SK-N-SH (cell line): Measurements from ENCODE around the gene ALDH1L2. TPM values are rescaled to one million over a fixed set of nuclear protein-coding genes. Genes with fewer than 3 reads are reported as not detected.

Source experiments
- CTCF ChIA-PET: fragments of 300-600, 350-600 bp; formaldehyde crosslinking; extraction: SDS; loops from one replicate; lab custom pipeline; 2021; lab: Yijun Ruan, JAX
- POLR2A ChIA-PET: fragments of 350-600 bp; sonication (Branson Sonifier 250); formaldehyde crosslinking; extraction: SDS; loops from one replicate; lab custom pipeline; 2020; ENCODE audit warnings: antibody characterized with exemption, inconsistent platforms; lab: Yijun Ruan, JAX
- DNase-seq: peaks from one replicate; pipeline ENCODE4 v3.0.0; 2012
- H2AFZ ChIP-seq: fragments of 200-600 bp; sonication (generic); 2 replicates; pipeline ENCODE4 v1.8.1; 2016; ENCODE audit warnings: antibody characterized with exemption, mild to moderate bottlenecking, low read depth
- H3F3A ChIP-seq: fragments of 200-600 bp; sonication (generic); replicated peaks from 2 replicates; pipeline ENCODE3; 2016; ENCODE audit warnings: antibody characterized with exemption, mild to moderate bottlenecking; ENCODE audit not compliant: insufficient read depth
- H3K27ac ChIP-seq, 2 experiments: fragments of 200-500 bp in 1 of 2; fragments of 200-600 bp in 1 of 2; sonication (Bioruptor generic) in 1 of 2; sonication (generic), shearing (Covaris generic) in 1 of 2; 2 replicates each; pipeline versions ENCODE4 v1.5.1 to v1.6.1; 2014 to 2016; ENCODE audit warnings: low read depth in 2 of 2, inconsistent platforms in 1 of 2, low read length in 1 of 2, mild to moderate bottlenecking in 1 of 2, mixed read lengths in 1 of 2
- H3K27me3 ChIP-seq: fragments of 200-600 bp; sonication (generic), shearing (Covaris generic); 2 replicates; pipeline ENCODE4 v1.6.1; 2016; ENCODE audit warnings: mixed run types; ENCODE audit not compliant: insufficient read depth
- H3K36me3 ChIP-seq, 2 experiments: fragments of 200-500 bp in 1 of 2; fragments of 200-600 bp in 1 of 2; sonication (Bioruptor generic) in 1 of 2; sonication (generic) in 1 of 2; replicated peaks in 1 of 2; 2 replicates each; pipeline versions ENCODE3 to v1.5.1; 2014 to 2016; ENCODE audit warnings: low read length in 1 of 2, mild to moderate bottlenecking in 1 of 2; ENCODE audit not compliant: insufficient read depth in 2 of 2, control insufficient read depth in 1 of 2
- H3K4me1 ChIP-seq, 2 experiments: fragments of 200-500 bp in 1 of 2; fragments of 200-600 bp in 1 of 2; sonication (Bioruptor generic) in 1 of 2; sonication (generic), shearing (Covaris generic) in 1 of 2; 2 replicates each; pipeline versions ENCODE4 v1.5.1 to v1.6.1; 2014 to 2016; ENCODE audit warnings: low read depth in 1 of 2, low read length in 1 of 2, mixed run types in 1 of 2; ENCODE audit not compliant: insufficient read depth in 2 of 2, control insufficient read depth in 1 of 2
- H3K4me2 ChIP-seq: fragments of 200-600 bp; sonication (generic), shearing (Covaris generic); 2 replicates; pipeline ENCODE4 v1.6.1; 2017; ENCODE audit warnings: mixed run types
- H3K4me3 ChIP-seq, 2 experiments: fragments of 200-500 bp in 1 of 2; fragments of 200-600 bp in 1 of 2; sonication (Bioruptor generic) in 1 of 2; sonication (generic), shearing (Covaris generic) in 1 of 2; 2 replicates each; pipeline versions ENCODE4 v1.5.1 to v1.8.1; 2014 to 2016; ENCODE audit warnings: low read depth in 2 of 2, inconsistent platforms in 1 of 2, low read length in 1 of 2, mild to moderate bottlenecking in 1 of 2, mixed read lengths in 1 of 2, moderate library complexity in 1 of 2
- H3K79me2 ChIP-seq: fragments of 200-600 bp; sonication (generic); 2 replicates; pipeline ENCODE4 v1.8.1; 2017; ENCODE audit warnings: mild to moderate bottlenecking; ENCODE audit not compliant: insufficient read depth
- H3K9ac ChIP-seq: fragments of 200-600 bp; sonication (generic); 2 replicates; pipeline ENCODE4 v1.6.1; 2017; ENCODE audit warnings: mixed run types
- H3K9me2 ChIP-seq: fragments of 200-600 bp; sonication (generic); 2 replicates; pipeline ENCODE4 v1.6.1; 2017; ENCODE audit warnings: mixed run types
- H3K9me3 ChIP-seq: fragments of 200-600 bp; sonication (generic); 2 replicates; pipeline ENCODE4 v1.6.1; 2017; ENCODE audit warnings: mixed run types, mild to moderate bottlenecking, moderate library complexity
- H4K20me1 ChIP-seq: fragments of 200-600 bp; sonication (generic); 2 replicates; pipeline ENCODE4 v1.6.1; 2017; ENCODE audit warnings: mild to moderate bottlenecking, mixed run types; ENCODE audit not compliant: insufficient read depth
- ELF1 ChIP-seq: IDR thresholded peaks from 2 replicates; pipeline ENCODE4 v1.4.0; 2012
- FOSL2 ChIP-seq: IDR thresholded peaks from 2 replicates; pipeline ENCODE4 v1.4.0; 2012; ENCODE audit warnings: low read depth, mild to moderate bottlenecking, moderate library complexity, borderline replicate concordance
- FOXJ3 ChIP-seq: sonication (generic); formaldehyde crosslinking; IDR thresholded peaks from 2 replicates; pipeline ENCODE4 v1.5.1; 2020; ENCODE audit warnings: mild to moderate bottlenecking, missing genetic modification reagents
- GABPA ChIP-seq: IDR thresholded peaks from 2 replicates; pipeline ENCODE4 v1.4.0; 2012; ENCODE audit warnings: low read depth, mild to moderate bottlenecking
- GATA2 ChIP-seq: sonication (generic); formaldehyde crosslinking; IDR thresholded peaks from 2 replicates; pipeline ENCODE4 v1.5.0; 2020; ENCODE audit warnings: mild to moderate bottlenecking, missing genetic modification reagents
- MEF2A ChIP-seq: IDR thresholded peaks from 2 replicates; pipeline ENCODE4 v1.4.0; 2012; ENCODE audit warnings: low read depth, borderline replicate concordance
- NRF1 ChIP-seq: IDR thresholded peaks from 2 replicates; pipeline ENCODE4 v1.6.1; 2012; ENCODE audit warnings: low read depth, mild to moderate bottlenecking, low read length
- POLR2AphosphoS5 ChIP-seq: IDR thresholded peaks from 2 replicates; pipeline ENCODE4 v1.6.1; 2012; ENCODE audit warnings: low read depth, low read length
- RCOR1 ChIP-seq: fragments of 150-350 bp; IDR thresholded peaks from 2 replicates; pipeline ENCODE4 v1.6.1; 2017; ENCODE audit warnings: antibody characterized with exemption, low read length
- RFX5 ChIP-seq: IDR thresholded peaks from 2 replicates; pipeline ENCODE4 v1.6.1; 2012; ENCODE audit warnings: mild to moderate bottlenecking, improper control_type of control experiment, low read length
- SIN3A ChIP-seq: IDR thresholded peaks from 2 replicates; pipeline ENCODE4 v1.6.1; 2012; ENCODE audit warnings: low read depth, mild to moderate bottlenecking, low read length, moderate library complexity, borderline replicate concordance
- YY1 ChIP-seq: IDR thresholded peaks from 2 replicates; pipeline ENCODE4 v1.4.0; 2012; ENCODE audit warnings: low read depth, mild to moderate bottlenecking
- WGBS: methylation state at CpG from one replicate; pipeline ENCODE4 v1.1.6; 2017; ENCODE audit warnings: low lambda C conversion rate; 5-methylcytosine and 5-hydroxymethylcytosine counted together
- polyA plus RNA-seq, 3 experiments: library from polyadenylated mRNA; depleted of rRNA; stranded (reverse); fragments of >200 nt; gene quantifications; 2 replicates each; pipeline ENCODE4 v1.2.3, GENCODE V29; 2012
- TF ChIP-seq, protein P1 (sequence below): fragments of 200-600 bp; sonication (generic); IDR thresholded peaks from 2 replicates; pipeline ENCODE4 v1.6.1; 2017; ENCODE audit warnings: antibody characterized with exemption, mild to moderate bottlenecking, moderate library complexity
- TF ChIP-seq, protein P2 (sequence below): IDR thresholded peaks from 2 replicates; pipeline ENCODE4 v1.4.0; 2012; ENCODE audit warnings: low read depth, borderline replicate concordance
- TF ChIP-seq, protein P3 (sequence below): IDR thresholded peaks from 2 replicates; pipeline ENCODE4 v1.6.1; 2012; ENCODE audit warnings: mild to moderate bottlenecking, low read depth, low read length, moderate library complexity
- TF ChIP-seq, protein P4 (sequence below): IDR thresholded peaks from 2 replicates; pipeline ENCODE4; 2012

Gene ALDH1L2
- polyA plus RNA-seq, 1 of the 3 experiments (the other 2 are of a cell fraction) = 1.9 TPM

DNA sequence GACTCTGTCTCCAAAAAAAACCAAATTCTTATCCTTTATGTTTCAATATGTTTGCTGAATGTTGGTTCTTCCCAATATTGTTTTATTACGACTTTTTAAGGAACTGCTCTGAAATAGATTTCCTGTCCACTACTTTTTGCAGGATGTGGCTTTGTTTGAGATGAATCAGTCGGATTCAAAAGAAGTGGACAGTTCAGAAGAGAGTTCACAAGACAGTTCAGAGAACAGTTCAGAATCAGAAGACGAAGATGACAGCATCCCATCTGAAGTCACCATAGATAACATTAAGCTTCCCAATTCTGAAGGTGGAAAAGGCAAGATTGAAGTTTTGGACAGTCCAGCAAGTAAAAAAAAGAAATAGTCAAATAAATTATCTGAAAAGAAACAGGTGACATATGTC lies 89.9 kb downstream of the ALDH1L2 start:
- peaks cover 62 to 83% of the 10 kb centered on the region in 2 experiments for H3K36me3 ChIP-seq
- no peak overlapping the region for H3K27ac ChIP-seq
- H3K79me2 ChIP-seq = peaks cover 19% of the 10 kb centered on the region
- no peak overlapping the region for H3K4me3 ChIP-seq
- H3K9ac ChIP-seq = no peak overlapping the region
- no peak overlapping the region for H3K4me2 ChIP-seq
- WGBS = 96% methylated on average over 3 of the region's 3 CpGs
- ChIA-PET POLR2A (no interaction called here), CTCF (no interaction called here)
- H4K20me1 ChIP-seq = no peaks in the 10 kb centered on the region
- no peaks in the 10 kb centered on the region for H3K9me2 ChIP-seq
- H3F3A ChIP-seq = no peaks in the 10 kb centered on the region
- H3K27me3 ChIP-seq = no peaks in the 10 kb centered on the region
- no peak for DNase-seq
- no peaks in the 10 kb centered on the region for H3K9me3 ChIP-seq
- H3K4me1 ChIP-seq = peaks cover 0 to 2% of the 10 kb centered on the region in 2 experiments; a peak in 1 of 4 replicates
- H2AFZ ChIP-seq = no peak overlapping the region
- no peak for TF ChIP-seq GABPA
- no peak for TF ChIP-seq SIN3A
- TF ChIP-seq FOXJ3 (CRISPR knock-in tag) = no peak
- TF ChIP-seq NRF1 = no peak
- no peak for TF ChIP-seq RCOR1
- no peak for TF ChIP-seq GATA2 (CRISPR knock-in tag)
- TF ChIP-seq RFX5 = no peak
- TF ChIP-seq FOSL2 = no peak
- TF ChIP-seq, protein P1, sequence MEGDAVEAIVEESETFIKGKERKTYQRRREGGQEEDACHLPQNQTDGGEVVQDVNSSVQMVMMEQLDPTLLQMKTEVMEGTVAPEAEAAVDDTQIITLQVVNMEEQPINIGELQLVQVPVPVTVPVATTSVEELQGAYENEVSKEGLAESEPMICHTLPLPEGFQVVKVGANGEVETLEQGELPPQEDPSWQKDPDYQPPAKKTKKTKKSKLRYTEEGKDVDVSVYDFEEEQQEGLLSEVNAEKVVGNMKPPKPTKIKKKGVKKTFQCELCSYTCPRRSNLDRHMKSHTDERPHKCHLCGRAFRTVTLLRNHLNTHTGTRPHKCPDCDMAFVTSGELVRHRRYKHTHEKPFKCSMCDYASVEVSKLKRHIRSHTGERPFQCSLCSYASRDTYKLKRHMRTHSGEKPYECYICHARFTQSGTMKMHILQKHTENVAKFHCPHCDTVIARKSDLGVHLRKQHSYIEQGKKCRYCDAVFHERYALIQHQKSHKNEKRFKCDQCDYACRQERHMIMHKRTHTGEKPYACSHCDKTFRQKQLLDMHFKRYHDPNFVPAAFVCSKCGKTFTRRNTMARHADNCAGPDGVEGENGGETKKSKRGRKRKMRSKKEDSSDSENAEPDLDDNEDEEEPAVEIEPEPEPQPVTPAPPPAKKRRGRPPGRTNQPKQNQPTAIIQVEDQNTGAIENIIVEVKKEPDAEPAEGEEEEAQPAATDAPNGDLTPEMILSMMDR = no peak
- no peak for TF ChIP-seq YY1
- no peak for TF ChIP-seq POLR2AphosphoS5
- TF ChIP-seq ELF1 = no peak
- TF ChIP-seq, protein P2, sequence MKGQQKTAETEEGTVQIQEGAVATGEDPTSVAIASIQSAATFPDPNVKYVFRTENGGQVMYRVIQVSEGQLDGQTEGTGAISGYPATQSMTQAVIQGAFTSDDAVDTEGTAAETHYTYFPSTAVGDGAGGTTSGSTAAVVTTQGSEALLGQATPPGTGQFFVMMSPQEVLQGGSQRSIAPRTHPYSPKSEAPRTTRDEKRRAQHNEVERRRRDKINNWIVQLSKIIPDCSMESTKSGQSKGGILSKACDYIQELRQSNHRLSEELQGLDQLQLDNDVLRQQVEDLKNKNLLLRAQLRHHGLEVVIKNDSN = no peak
- TF ChIP-seq MEF2A = no peak
- TF ChIP-seq, protein P3, sequence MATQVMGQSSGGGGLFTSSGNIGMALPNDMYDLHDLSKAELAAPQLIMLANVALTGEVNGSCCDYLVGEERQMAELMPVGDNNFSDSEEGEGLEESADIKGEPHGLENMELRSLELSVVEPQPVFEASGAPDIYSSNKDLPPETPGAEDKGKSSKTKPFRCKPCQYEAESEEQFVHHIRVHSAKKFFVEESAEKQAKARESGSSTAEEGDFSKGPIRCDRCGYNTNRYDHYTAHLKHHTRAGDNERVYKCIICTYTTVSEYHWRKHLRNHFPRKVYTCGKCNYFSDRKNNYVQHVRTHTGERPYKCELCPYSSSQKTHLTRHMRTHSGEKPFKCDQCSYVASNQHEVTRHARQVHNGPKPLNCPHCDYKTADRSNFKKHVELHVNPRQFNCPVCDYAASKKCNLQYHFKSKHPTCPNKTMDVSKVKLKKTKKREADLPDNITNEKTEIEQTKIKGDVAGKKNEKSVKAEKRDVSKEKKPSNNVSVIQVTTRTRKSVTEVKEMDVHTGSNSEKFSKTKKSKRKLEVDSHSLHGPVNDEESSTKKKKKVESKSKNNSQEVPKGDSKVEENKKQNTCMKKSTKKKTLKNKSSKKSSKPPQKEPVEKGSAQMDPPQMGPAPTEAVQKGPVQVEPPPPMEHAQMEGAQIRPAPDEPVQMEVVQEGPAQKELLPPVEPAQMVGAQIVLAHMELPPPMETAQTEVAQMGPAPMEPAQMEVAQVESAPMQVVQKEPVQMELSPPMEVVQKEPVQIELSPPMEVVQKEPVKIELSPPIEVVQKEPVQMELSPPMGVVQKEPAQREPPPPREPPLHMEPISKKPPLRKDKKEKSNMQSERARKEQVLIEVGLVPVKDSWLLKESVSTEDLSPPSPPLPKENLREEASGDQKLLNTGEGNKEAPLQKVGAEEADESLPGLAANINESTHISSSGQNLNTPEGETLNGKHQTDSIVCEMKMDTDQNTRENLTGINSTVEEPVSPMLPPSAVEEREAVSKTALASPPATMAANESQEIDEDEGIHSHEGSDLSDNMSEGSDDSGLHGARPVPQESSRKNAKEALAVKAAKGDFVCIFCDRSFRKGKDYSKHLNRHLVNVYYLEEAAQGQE = no peak
- TF ChIP-seq, protein P4, sequence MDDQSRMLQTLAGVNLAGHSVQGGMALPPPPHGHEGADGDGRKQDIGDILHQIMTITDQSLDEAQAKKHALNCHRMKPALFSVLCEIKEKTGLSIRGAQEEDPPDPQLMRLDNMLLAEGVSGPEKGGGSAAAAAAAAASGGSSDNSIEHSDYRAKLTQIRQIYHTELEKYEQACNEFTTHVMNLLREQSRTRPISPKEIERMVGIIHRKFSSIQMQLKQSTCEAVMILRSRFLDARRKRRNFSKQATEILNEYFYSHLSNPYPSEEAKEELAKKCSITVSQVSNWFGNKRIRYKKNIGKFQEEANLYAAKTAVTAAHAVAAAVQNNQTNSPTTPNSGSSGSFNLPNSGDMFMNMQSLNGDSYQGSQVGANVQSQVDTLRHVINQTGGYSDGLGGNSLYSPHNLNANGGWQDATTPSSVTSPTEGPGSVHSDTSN = no peak
